GM12864 (cell line): ENCODE measurements around the gene IHH.

Experiments used
- DNase-seq: peaks from one replicate; pipeline ENCODE4 v3.0.0-alpha.2; 2011; ENCODE audit warnings: low read depth
- H3K4me3 ChIP-seq: 2 replicates; pipeline ENCODE4 v1.5.1; 2011; ENCODE audit warnings: mild to moderate bottlenecking, low read depth, low read length, control low read depth
- TF ChIP-seq, protein P1 (sequence below): IDR thresholded peaks from 2 replicates; pipeline ENCODE4 v1.5.1; 2011; ENCODE audit warnings: low read depth, mild to moderate bottlenecking, moderate library complexity, low read length, control low read depth, inconsistent platforms; ENCODE audit errors: missing control alignments

The IHH gene

DNA sequence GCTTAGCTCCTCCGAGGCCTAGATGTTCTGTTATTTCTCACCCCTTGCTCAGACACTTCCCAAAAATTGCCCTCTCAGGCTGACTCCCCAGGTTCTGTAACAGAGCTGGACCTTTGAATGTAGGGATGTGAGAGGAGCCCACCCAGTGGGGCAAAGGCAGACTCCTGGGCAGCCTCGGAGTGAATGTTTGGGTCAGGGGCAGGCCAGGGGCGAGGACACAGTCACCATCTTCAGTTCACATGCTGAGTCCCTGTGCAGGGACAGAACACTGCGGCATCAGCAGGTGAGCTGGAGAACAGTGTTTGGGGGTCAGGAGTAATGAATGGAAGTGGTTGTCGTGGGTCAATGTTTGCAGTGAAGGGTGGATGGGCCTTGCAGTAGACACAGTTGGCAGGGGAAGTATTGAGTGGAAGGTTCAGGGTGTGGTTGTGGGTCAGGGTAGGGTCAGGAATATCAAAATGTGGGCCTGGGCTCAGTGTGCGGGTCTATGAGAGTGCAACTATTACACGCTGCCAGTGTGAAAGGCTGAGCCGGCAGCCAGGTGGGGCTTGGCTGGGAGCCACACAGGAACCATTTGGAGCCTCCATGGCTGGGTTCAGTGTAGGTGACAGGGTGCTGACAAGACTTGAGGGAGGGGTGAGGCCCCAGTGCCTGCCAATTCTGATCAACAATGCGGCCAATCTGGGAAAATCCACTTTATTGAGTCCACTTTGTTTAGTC lies 4.4 kb downstream of the IHH start:
- TF ChIP-seq, protein P1, sequence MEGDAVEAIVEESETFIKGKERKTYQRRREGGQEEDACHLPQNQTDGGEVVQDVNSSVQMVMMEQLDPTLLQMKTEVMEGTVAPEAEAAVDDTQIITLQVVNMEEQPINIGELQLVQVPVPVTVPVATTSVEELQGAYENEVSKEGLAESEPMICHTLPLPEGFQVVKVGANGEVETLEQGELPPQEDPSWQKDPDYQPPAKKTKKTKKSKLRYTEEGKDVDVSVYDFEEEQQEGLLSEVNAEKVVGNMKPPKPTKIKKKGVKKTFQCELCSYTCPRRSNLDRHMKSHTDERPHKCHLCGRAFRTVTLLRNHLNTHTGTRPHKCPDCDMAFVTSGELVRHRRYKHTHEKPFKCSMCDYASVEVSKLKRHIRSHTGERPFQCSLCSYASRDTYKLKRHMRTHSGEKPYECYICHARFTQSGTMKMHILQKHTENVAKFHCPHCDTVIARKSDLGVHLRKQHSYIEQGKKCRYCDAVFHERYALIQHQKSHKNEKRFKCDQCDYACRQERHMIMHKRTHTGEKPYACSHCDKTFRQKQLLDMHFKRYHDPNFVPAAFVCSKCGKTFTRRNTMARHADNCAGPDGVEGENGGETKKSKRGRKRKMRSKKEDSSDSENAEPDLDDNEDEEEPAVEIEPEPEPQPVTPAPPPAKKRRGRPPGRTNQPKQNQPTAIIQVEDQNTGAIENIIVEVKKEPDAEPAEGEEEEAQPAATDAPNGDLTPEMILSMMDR: no peak
- no peak for DNase-seq

DNA sequence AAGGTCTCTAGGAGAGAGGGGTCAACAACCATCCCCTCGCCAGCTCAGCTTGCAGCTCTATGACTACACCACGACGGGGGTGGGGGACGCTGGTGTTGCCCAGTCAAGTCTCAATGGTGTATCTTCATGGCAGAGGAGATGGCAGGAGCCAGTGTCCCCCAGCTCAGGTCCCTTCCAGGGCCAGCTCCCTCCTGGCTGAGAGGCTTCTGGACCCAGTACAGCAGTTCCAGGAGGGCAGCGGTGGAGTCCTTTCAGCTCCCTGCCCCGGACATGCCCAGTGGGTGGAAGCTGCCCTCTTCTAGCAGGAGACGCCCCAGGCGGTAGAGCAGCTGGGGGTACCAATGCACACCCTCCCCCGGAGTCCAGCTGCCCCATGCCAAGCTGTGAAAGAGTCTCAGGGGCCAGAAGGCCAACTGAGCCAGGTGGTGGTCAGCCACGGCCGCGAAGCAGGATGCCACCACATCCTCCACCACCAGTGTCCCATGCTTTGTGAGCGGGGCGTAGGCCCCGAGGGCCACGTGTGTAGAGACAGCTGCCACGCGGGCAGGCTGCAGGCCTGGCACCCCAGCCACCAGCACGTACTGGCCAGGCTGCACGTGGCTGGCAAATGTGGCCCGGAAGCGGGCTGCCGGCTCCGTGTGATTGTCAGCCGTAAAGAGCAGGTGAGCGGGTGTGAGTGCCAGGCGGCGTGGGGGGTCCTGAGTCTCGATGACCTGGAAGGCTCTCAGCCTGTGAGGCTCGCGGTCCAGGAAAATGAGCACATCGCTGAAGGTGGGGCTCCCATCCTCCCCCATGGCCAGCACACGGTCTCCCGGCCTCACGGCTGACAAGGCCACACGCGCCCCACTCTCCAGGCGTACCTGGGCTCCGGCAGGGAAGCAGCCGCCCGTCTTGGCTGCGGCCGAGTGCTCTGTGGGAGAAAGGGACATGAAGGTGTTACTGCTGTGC lies 5.5 kb downstream of the IHH start:
- no peak overlapping the region for H3K4me3 ChIP-seq
- TF ChIP-seq, protein P1: no peak
- no peak for DNase-seq

More for the DNA sequence above, 4.4 kb downstream of the IHH start:
- H3K4me3 ChIP-seq: no peak overlapping the region

DNA sequence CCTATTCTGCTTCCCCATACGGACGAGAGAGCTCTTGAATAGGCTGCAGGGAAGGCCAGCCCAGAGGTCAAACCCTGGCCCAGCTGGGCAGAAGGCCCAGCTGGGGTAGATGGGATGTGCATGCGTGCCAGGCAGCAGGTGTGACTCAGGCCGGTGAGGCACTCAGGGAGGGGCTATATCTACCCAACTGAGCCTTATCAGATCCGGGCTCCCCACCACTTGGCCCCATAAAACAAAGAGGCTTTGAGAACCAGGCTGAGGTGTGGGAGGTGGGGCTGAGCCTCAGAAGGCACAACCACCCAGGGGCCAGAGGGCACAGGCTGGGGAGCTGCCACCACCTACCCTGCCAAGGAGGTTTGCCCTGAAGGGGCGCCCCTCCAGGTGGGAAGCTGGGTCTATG lies 11.4 kb downstream of the IHH start:
- TF ChIP-seq, protein P1: no peak
- DNase-seq: no peak
- H3K4me3 ChIP-seq: no peak overlapping the region

DNA sequence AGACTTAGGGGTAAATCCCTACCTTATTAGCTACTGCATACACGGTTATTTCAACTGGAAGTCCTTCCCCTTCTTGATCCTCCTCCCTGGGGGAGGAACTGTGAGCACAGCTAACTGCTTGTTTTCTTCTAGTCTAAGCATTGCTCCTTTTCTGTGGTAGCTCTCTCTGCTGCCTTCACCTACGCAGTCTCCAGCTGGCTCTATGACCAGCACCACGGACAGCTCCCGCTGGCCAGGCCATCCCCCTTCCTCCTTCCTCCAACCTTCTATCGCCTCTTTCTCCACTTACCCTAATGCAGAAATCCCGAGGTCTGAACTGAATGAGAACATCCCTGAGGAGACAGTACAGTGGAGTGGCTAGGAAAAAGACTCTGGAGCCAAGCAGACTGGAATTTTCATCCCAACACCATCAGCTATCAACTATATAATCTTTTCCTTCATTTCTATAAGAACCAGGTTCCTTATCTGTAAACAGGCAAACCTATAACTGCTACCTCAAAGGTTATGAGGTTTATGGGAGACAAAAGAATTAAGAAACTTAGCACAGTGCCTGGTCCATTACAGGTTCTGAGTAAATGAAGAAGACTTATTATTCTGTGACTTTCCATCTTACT lies 14.7 kb downstream of the IHH start:
- TF ChIP-seq, protein P1: no peak
- no peak for DNase-seq
- H3K4me3 ChIP-seq: no peak overlapping the region

DNA sequence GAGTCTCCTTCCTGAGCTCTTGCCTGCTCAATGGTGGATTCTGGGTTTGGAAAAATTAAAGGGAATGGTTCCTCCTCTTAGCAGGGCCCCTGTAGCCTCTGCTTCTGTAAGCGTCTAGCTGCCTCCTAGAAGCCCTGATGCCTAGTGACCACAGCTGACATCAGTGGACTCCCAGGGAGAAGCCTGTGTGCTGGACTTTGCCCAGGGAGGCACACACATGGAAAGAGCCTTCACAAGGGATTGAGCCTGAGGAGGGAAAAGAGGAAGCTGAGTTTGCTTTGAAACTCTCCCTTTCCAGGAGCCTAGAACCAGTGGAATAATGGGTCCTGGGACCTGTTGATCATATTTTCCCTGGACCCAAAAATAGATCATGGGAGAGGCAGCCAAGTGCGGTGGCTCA lies 18.0 kb downstream of the IHH start:
- H3K4me3 ChIP-seq: no peak overlapping the region
- DNase-seq: no peak
- TF ChIP-seq, protein P1: no peak

DNA sequence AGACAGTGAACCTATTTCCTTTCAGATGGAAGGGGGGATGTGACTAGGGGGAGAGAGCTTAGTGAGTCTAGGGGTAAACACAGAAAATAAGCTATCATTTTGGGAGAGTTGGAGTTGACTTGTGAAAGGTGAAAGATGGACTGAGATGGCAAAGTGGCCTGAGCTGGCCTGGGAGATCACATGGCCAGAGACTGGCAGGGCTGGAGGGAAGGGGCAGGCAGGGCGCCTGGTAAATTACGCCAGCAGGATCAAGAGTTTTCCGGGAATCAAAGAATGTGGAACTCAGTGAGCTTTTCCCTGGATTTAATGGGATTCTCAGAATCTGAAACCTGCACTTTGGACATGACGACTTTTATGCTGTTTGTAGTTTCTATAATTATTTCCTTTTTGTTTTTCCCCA lies 18.6 kb downstream of the IHH start:
- no peak for DNase-seq
- H3K4me3 ChIP-seq: no peak overlapping the region
- TF ChIP-seq, protein P1: no peak
